Measurements from ENCODE around the gene GABRG3. TPM values are rescaled to one million over a fixed set of nuclear protein-coding genes. Genes with fewer than 3 reads are reported as not detected.

Gene GABRG3
- total and polyA plus RNA-seq, 2 donors from 2014 or later, result not detected

GRCh38 chr15:27506752-27507151, 535.8 kb downstream of the GABRG3 start:
- intact Hi-C loops (cut with DNase I), result no loop called here
- Histone ChIP-seq H3K4me3 (ENCODE audit: low read length in 3 of 3) (no peak overlapping the region), H3K9ac (ENCODE audit: low read length in 3 of 3) (no peak overlapping the region), H3K36me3 (ENCODE audit: control insufficient read depth in 2 of 3, insufficient read depth in 3 of 3, low read length in 3 of 3) (no peaks in the 10 kb centered on the region), H3K27me3 (ENCODE audit: control insufficient read depth, insufficient read depth, low read length) (no peaks in the 10 kb centered on the region), H3K4me1 (ENCODE audit: control insufficient read depth in 2 of 3, insufficient read depth in 2 of 3, low read depth in 1 of 3, low read length in 3 of 3) (no peaks in the 10 kb centered on the region), H3K27ac (ENCODE audit: low read depth in 2 of 2, low read length in 2 of 2) (no peak overlapping the region), H3K9me3 (ENCODE audit: control insufficient read depth in 2 of 3, insufficient read depth in 1 of 3, low read length in 3 of 3) (peaks cover 0 to 4% (median 0%) of the 10 kb centered on the region in 3 donors)
- no peak for FAIRE-seq
- no peak for TF ChIP-seq CTCF (IDR thresholded peaks at IDR 0.05; ENCODE audit: borderline replicate concordance, extremely low read depth, insufficient read depth)
- no peak for DNase-seq

- DNase-seq, result no peak
- no peak for TF ChIP-seq CTCF (IDR thresholded peaks at IDR 0.05; ENCODE audit: borderline replicate concordance, extremely low read depth, insufficient read depth)
- Histone ChIP-seq H3K27ac (ENCODE audit: low read depth in 2 of 2, low read length in 2 of 2) (no peak overlapping the region), H3K9me3 (ENCODE audit: control insufficient read depth in 2 of 3, insufficient read depth in 1 of 3, low read length in 3 of 3) (peaks cover 0 to 4% (median 0%) of the 10 kb centered on the region in 3 donors), H3K9ac (ENCODE audit: low read length in 3 of 3) (no peak overlapping the region), H3K27me3 (ENCODE audit: control insufficient read depth, insufficient read depth, low read length) (no peaks in the 10 kb centered on the region), H3K4me1 (ENCODE audit: control insufficient read depth in 2 of 3, insufficient read depth in 2 of 3, low read depth in 1 of 3, low read length in 3 of 3) (no peaks in the 10 kb centered on the region), H3K36me3 (ENCODE audit: control insufficient read depth in 2 of 3, insufficient read depth in 3 of 3, low read length in 3 of 3) (no peaks in the 10 kb centered on the region), H3K4me3 (ENCODE audit: low read length in 3 of 3) (no peak overlapping the region)
- no peak for FAIRE-seq
- intact Hi-C loops (cut with DNase I), result no loop called here
Observed at GRCh38 chr15:27509014-27509413, 538.0 kb downstream of the GABRG3 start.

GRCh38 chr15:27512281-27513001, 541.5 kb downstream of the GABRG3 start:
- no peak overlapping the region for H3K9ac ChIP-seq (ENCODE audit: low read length in 3 of 3)
- no peaks in the 10 kb centered on the region for H3K4me1 ChIP-seq (ENCODE audit: control insufficient read depth in 2 of 3, insufficient read depth in 2 of 3, low read depth in 1 of 3, low read length in 3 of 3)
- DNase-seq (no peak), FAIRE-seq (no peak)
- TF ChIP-seq CTCF (IDR thresholded peaks at IDR 0.05; ENCODE audit: borderline replicate concordance, extremely low read depth, insufficient read depth), result no peak
- H3K4me3 ChIP-seq (ENCODE audit: low read length in 3 of 3), result no peak overlapping the region
- H3K27ac ChIP-seq (ENCODE audit: low read depth in 2 of 2, low read length in 2 of 2), result no peak overlapping the region
- intact Hi-C loops (cut with DNase I), result no loop called here
- no peaks in the 10 kb centered on the region for H3K36me3 ChIP-seq (ENCODE audit: control insufficient read depth in 2 of 3, insufficient read depth in 3 of 3, low read length in 3 of 3)
- H3K9me3 ChIP-seq (ENCODE audit: control insufficient read depth in 2 of 3, insufficient read depth in 1 of 3, low read length in 3 of 3), result peaks cover 0 to 4% (median 0%) of the 10 kb centered on the region in 3 donors
- no peaks in the 10 kb centered on the region for H3K27me3 ChIP-seq (ENCODE audit: control insufficient read depth, insufficient read depth, low read length)
